K562 (cell line): ENCODE measurements around the gene PTRH1. TPM values are rescaled to one million over a fixed set of nuclear protein-coding genes. Genes with fewer than 3 reads are reported as not detected.

ENCODE experiments used
- BRD9 ChIP-seq: fragments of 450-650 bp; IDR thresholded peaks from 2 replicates; pipeline ENCODE4 v1.6.1; 2018; ENCODE audit warnings: low read depth; ENCODE audit not compliant: partially characterized antibody
- CBFA2T3 ChIP-seq: fragments of 450-650 bp; IDR thresholded peaks from 2 replicates; pipeline ENCODE4 v1.6.1; 2017
- CEBPB ChIP-seq: fragments of 450-650 bp; IDR thresholded peaks from 2 replicates; pipeline ENCODE4 v1.6.1; 2016; ENCODE audit warnings: missing genetic modification characterization, missing compliant biosample characterization
- CTBP1 ChIP-seq: fragments of 450-650 bp; IDR thresholded peaks from 2 replicates; pipeline ENCODE4 v1.6.1; 2016; ENCODE audit warnings: borderline replicate concordance
- EP300 ChIP-seq: IDR thresholded peaks from 2 replicates; pipeline ENCODE4 v1.6.1; 2012; ENCODE audit warnings: low read length, improper control_type of control experiment
- GABPB2 ChIP-seq: fragments of 250-450 bp; sonication (Bioruptor Pico); conservative IDR thresholded peaks from 2 replicates; pipeline ENCODE4 v1.5.1; 2021; ENCODE audit warnings: mild to moderate bottlenecking
- HMGN3 ChIP-seq: IDR thresholded peaks from 2 replicates; pipeline ENCODE4 v1.6.1; 2011; ENCODE audit warnings: borderline replicate concordance, low read depth, mild to moderate bottlenecking, mixed read lengths, low read length; ENCODE audit not compliant: insufficient read length; ENCODE audit errors: extremely low read depth
- JUNB ChIP-seq: fragments of 450-650 bp; formaldehyde crosslinking; conservative IDR thresholded peaks from 2 replicates; pipeline ENCODE4 v1.4.0; 2020; ENCODE audit warnings: mild to moderate bottlenecking
- LCOR ChIP-seq: sonication (generic); formaldehyde crosslinking; IDR thresholded peaks from 2 replicates; pipeline ENCODE4 v1.8.0; 2022; ENCODE audit warnings: mild to moderate bottlenecking, missing genetic modification reagents
- MAZ ChIP-seq, 2 experiments: fragments of 450-650 bp in 1 of 2; sonication (generic) in 1 of 2; formaldehyde crosslinking; IDR thresholded peaks in 1 of 2; conservative IDR thresholded peaks in 1 of 2; 2 replicates each; pipeline versions ENCODE4 v1.4.0 to v1.5.0; 2020; ENCODE audit warnings: mild to moderate bottlenecking in 1 of 2, missing genetic modification reagents in 1 of 2
- MEIS2 ChIP-seq: fragments of 450-650 bp; IDR thresholded peaks from 2 replicates; pipeline ENCODE4 v1.6.1; 2014; ENCODE audit warnings: mild to moderate bottlenecking; ENCODE audit not compliant: partially characterized antibody
- NCOA2 ChIP-seq, 2 experiments: fragments of 450-650 bp; IDR thresholded peaks; 2 replicates each; pipeline ENCODE4 v1.6.1; 2018; ENCODE audit warnings: mild to moderate bottlenecking in 2 of 2, moderate library complexity in 1 of 2; ENCODE audit not compliant: partially characterized antibody in 2 of 2
- NFXL1 ChIP-seq: fragments of 450-650 bp; formaldehyde crosslinking; IDR thresholded peaks from 2 replicates; pipeline ENCODE4 v1.4.0; 2021; ENCODE audit warnings: mild to moderate bottlenecking
- RUNX1 ChIP-seq: sonication (generic); IDR thresholded peaks from 2 replicates; pipeline ENCODE4 v1.6.1; 2016; ENCODE audit warnings: antibody characterized with exemption, low read depth
- TRIM24 ChIP-seq, 2 experiments: fragments of 450-650 bp; IDR thresholded peaks; 2 replicates each; pipeline ENCODE4 v1.6.1; 2016
- ZNF584 ChIP-seq: fragments of 200-800 bp; sonication (Bioruptor generic); IDR thresholded peaks from 2 replicates; pipeline ENCODE4 v1.6.1; 2016; ENCODE audit warnings: low read depth, mild to moderate bottlenecking, missing genetic modification characterization, missing compliant biosample characterization
- ZNF764 ChIP-seq: fragments of 250-450 bp; sonication (Bioruptor Pico); IDR thresholded peaks from 2 replicates; pipeline ENCODE4 v1.4.0; 2020; ENCODE audit warnings: low read depth, mild to moderate bottlenecking, moderate library complexity
- polyA plus RNA-seq, 8 experiments: library from polyadenylated mRNA; depleted of rRNA in 4 of 8; stranded (reverse) in 5 of 8; unstranded in 3 of 8; fragments of >200 nt; fragmentation: Nextera tagmentation in 2 of 8; fragmentation: Illumina TruSeq in 1 of 8; extraction: Ambion mirVana in 2 of 8; extraction: Trizol in 1 of 8; gene quantifications; 2 replicates each; pipeline versions ENCODE4 v1.2.1 to v1.2.3, GENCODE V29; 2011 to 2014; ENCODE audit warnings: inconsistent platforms in 1 of 8, missing spikeins in 1 of 8
- total RNA-seq, 7 experiments: library from RNA; depleted of rRNA in 6 of 7; stranded (reverse); fragments of >200 nt in 6 of 7; fragmentation: Illumina TruSeq in 2 of 7; extraction: Trizol in 2 of 7; gene quantifications; 2 replicates each; pipeline versions ENCODE4 v1.2.1 to v1.2.3, GENCODE V29; 2011 to 2021; ENCODE audit warnings: low replicate concordance in 1 of 7
- TF ChIP-seq, protein P1 (sequence below): fragments of 200-600 bp; sonication (generic); IDR thresholded peaks from one replicate; pipeline ENCODE4 v1.6.1; 2012; ENCODE audit warnings: mild to moderate bottlenecking, low read depth, low read length, inconsistent platforms

PTRH1 gene
- total and polyA plus RNA-seq, 9 of the 15 experiments (the other 6 are each of a cell fraction or from before 2014, with no cell fraction given) = 0.63 to 43.1 (median 5.7) TPM

- TF ChIP-seq, protein P1, sequence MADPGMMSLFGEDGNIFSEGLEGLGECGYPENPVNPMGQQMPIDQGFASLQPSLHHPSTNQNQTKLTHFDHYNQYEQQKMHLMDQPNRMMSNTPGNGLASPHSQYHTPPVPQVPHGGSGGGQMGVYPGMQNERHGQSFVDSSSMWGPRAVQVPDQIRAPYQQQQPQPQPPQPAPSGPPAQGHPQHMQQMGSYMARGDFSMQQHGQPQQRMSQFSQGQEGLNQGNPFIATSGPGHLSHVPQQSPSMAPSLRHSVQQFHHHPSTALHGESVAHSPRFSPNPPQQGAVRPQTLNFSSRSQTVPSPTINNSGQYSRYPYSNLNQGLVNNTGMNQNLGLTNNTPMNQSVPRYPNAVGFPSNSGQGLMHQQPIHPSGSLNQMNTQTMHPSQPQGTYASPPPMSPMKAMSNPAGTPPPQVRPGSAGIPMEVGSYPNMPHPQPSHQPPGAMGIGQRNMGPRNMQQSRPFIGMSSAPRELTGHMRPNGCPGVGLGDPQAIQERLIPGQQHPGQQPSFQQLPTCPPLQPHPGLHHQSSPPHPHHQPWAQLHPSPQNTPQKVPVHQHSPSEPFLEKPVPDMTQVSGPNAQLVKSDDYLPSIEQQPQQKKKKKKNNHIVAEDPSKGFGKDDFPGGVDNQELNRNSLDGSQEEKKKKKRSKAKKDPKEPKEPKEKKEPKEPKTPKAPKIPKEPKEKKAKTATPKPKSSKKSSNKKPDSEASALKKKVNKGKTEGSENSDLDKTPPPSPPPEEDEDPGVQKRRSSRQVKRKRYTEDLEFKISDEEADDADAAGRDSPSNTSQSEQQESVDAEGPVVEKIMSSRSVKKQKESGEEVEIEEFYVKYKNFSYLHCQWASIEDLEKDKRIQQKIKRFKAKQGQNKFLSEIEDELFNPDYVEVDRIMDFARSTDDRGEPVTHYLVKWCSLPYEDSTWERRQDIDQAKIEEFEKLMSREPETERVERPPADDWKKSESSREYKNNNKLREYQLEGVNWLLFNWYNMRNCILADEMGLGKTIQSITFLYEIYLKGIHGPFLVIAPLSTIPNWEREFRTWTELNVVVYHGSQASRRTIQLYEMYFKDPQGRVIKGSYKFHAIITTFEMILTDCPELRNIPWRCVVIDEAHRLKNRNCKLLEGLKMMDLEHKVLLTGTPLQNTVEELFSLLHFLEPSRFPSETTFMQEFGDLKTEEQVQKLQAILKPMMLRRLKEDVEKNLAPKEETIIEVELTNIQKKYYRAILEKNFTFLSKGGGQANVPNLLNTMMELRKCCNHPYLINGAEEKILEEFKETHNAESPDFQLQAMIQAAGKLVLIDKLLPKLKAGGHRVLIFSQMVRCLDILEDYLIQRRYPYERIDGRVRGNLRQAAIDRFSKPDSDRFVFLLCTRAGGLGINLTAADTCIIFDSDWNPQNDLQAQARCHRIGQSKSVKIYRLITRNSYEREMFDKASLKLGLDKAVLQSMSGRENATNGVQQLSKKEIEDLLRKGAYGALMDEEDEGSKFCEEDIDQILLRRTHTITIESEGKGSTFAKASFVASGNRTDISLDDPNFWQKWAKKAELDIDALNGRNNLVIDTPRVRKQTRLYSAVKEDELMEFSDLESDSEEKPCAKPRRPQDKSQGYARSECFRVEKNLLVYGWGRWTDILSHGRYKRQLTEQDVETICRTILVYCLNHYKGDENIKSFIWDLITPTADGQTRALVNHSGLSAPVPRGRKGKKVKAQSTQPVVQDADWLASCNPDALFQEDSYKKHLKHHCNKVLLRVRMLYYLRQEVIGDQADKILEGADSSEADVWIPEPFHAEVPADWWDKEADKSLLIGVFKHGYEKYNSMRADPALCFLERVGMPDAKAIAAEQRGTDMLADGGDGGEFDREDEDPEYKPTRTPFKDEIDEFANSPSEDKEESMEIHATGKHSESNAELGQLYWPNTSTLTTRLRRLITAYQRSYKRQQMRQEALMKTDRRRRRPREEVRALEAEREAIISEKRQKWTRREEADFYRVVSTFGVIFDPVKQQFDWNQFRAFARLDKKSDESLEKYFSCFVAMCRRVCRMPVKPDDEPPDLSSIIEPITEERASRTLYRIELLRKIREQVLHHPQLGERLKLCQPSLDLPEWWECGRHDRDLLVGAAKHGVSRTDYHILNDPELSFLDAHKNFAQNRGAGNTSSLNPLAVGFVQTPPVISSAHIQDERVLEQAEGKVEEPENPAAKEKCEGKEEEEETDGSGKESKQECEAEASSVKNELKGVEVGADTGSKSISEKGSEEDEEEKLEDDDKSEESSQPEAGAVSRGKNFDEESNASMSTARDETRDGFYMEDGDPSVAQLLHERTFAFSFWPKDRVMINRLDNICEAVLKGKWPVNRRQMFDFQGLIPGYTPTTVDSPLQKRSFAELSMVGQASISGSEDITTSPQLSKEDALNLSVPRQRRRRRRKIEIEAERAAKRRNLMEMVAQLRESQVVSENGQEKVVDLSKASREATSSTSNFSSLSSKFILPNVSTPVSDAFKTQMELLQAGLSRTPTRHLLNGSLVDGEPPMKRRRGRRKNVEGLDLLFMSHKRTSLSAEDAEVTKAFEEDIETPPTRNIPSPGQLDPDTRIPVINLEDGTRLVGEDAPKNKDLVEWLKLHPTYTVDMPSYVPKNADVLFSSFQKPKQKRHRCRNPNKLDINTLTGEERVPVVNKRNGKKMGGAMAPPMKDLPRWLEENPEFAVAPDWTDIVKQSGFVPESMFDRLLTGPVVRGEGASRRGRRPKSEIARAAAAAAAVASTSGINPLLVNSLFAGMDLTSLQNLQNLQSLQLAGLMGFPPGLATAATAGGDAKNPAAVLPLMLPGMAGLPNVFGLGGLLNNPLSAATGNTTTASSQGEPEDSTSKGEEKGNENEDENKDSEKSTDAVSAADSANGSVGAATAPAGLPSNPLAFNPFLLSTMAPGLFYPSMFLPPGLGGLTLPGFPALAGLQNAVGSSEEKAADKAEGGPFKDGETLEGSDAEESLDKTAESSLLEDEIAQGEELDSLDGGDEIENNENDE = no peak
- TF ChIP-seq MEIS2 (peak; percentile 90), BRD9 (peak; percentile 35), JUNB (no peak), CTBP1 (peak; percentile 87), TRIM24 (IDR thresholded peaks at IDR 0.05) (peak in 1 of 2 experiments; percentile 32; a peak in 1 of 4 replicates), LCOR (CRISPR knock-in tag) (no peak), CBFA2T3 (no peak), NCOA2 (IDR thresholded peaks at IDR 0.05; ENCODE audit: partially characterized antibody in 2 of 2) (no peak), NFXL1 (CRISPR knock-in tag) (no peak), CEBPB (tag) (peak; percentile 87), GABPB2 (CRISPR knock-in tag) (no peak), ZNF764 (CRISPR knock-in tag) (no peak), RUNX1 (no peak), MAZ (CRISPR knock-in tag; conservative IDR thresholded peaks at IDR 0.05 in 1 of 2, IDR thresholded peaks at IDR 0.05 in 1 of 2) (peak in 1 of 2 experiments; percentile 52; a peak in 1 of 4 replicates), HMGN3 (peak; percentile 32), EP300 (peak; percentile 51; the same call in 1 of the 2 replicates), ZNF584 (CRISPR knock-in tag) (0 out of 2 replicates have a peak, but pooled peaks have one; percentile 53)
Observed at GRCh38 chr9:127758843-127759242, 43.4 kb upstream of the PTRH1 start (continued).
